Activated naive CD4-positive, alpha-beta T cell treated with Interleukin-2 at 50 U/mL for 16 hours (primary cell): ENCODE results near the gene RWDD3.

Experiments used
- DNase-seq: peaks from one replicate; pipeline ENCODE4 v3.0.0-alpha.2; 2020

The RWDD3 gene

GRCh38 chr1:95286479-95286878, 52.5 kb downstream of the RWDD3 start:
- DNase-seq, result no peak

DNA sequence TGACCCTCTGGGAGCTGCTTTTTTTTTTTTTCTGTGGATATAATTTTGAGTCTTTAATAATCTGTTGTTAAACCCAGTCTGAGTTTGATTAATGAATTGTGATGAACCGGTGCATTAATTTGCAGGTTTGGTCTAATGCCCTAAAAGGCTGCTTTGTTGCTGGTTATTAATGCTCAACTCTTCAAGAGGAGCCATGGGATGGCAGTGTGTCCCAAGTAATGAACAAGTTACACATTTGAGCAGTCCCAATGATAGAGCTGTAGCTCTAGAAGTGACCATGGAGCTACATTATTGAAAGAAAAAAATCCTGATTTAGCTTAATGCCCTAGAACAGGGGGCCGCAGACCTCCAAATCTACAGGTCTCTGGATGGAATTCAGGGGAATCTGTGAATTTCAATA, 53.1 kb downstream of the RWDD3 start:
- DNase-seq, result no peak

GRCh38 chr1:95287825-95288224, 53.8 kb downstream of the RWDD3 start:
- no peak for DNase-seq
